ENCODE data around the gene KCTD17. TPM values are rescaled to one million over a fixed set of nuclear protein-coding genes. Genes with fewer than 3 reads are reported as not detected.

KCTD17 gene
- total and polyA plus RNA-seq, 7 experiments from 2014 or later: 10.3 to 44.5 (median 23.6) TPM

DNA sequence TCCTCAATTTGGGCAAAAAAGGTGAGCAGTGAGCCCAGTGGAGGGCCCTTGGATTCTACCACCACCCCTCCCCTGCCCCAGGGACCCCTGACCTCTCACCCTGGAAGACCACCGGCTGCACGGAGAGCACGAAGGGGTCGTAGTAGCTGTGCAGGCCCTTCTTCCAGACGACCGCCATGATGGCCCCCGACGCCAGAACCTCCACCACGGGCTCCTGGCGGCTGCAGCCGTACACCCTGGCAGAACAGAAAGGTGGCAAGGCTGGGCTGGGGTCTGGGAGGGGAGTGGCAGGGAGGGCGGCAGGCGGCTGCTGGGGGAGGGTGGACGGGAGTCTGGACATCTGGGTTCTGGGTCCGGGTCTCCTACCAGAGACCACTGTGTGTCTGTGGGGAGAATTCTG is 34.6 kb downstream of the KCTD17 start:
- ChIA-PET CTCF (no interaction called here), POLR2A (no interaction called here)
- Histone ChIP-seq H3K27me3 (ENCODE audit: control insufficient read depth in 2 of 2, insufficient read depth in 2 of 2, low read length in 2 of 2) (no peaks in the 10 kb centered on the region), H3K4me1 (ENCODE audit: control insufficient read depth in 2 of 2, insufficient read depth in 2 of 2, low read length in 2 of 2) (peaks cover 0 to under 1% of the 10 kb centered on the region in 2 donors), H3K36me3 (ENCODE audit: control insufficient read depth in 2 of 3, insufficient read depth in 3 of 3, low read length in 3 of 3) (no peaks in the 10 kb centered on the region), H3K9me3 (ENCODE audit: control insufficient read depth in 2 of 3, low read length in 3 of 3) (no peaks in the 10 kb centered on the region), H3K4me3 (ENCODE audit: low read length) (no peak overlapping the region), H3K27ac (ENCODE audit: low read depth, low read length) (no peak overlapping the region)
- Mint-ChIP-seq H3K27me3 (no peaks in the 10 kb centered on the region), H3K4me1 (peaks cover 4 to 60% (median 7%) of the 10 kb centered on the region in 7 donors), H3K4me3 (no peak overlapping the region), H3K27ac (peak overlapping the region in 1 of 9 donors; percentile 31), H3K36me3 (peaks cover 0 to 3% (median 0%) of the 10 kb centered on the region in 5 donors), H3K9me3 (no peaks in the 10 kb centered on the region)
- DNase-seq: no peak
- ATAC-seq: no peak
- intact Hi-C loops (cut with micrococcal nuclease): no loop called here

GRCh38 chr22:37088108-37088605 is 36.6 kb downstream of the KCTD17 start:
- Histone ChIP-seq H3K27ac (ENCODE audit: low read depth, low read length) (no peak overlapping the region), H3K27me3 (ENCODE audit: control insufficient read depth in 2 of 2, insufficient read depth in 2 of 2, low read length in 2 of 2) (no peaks in the 10 kb centered on the region), H3K9me3 (ENCODE audit: control insufficient read depth in 2 of 3, low read length in 3 of 3) (no peaks in the 10 kb centered on the region), H3K36me3 (ENCODE audit: control insufficient read depth in 2 of 3, insufficient read depth in 3 of 3, low read length in 3 of 3) (no peaks in the 10 kb centered on the region), H3K4me3 (ENCODE audit: low read length) (no peak overlapping the region), H3K4me1 (ENCODE audit: control insufficient read depth in 2 of 2, insufficient read depth in 2 of 2, low read length in 2 of 2) (no peaks in the 10 kb centered on the region)
- POLR2A ChIA-PET: no interaction called here
- ATAC-seq (no peak), DNase-seq (peak in 1 of 9 donors; percentile 38)
- CTCF ChIA-PET: no interaction called here
- Mint-ChIP-seq H3K27ac (peak overlapping the region in 4 of 9 donors; percentile 17 to 67 (median 44)), H3K4me1 (peaks cover 0 to 45% (median 0%) of the 10 kb centered on the region in 7 donors), H3K9me3 (no peaks in the 10 kb centered on the region), H3K27me3 (peaks cover 0 to 3% (median 0%) of the 10 kb centered on the region in 5 donors), H3K36me3 (peaks cover 0 to 2% (median 0%) of the 10 kb centered on the region in 5 donors), H3K4me3 (peak overlapping the region in 1 of 10 donors; percentile 34)
- intact Hi-C loops (cut with micrococcal nuclease): no loop called here

DNA sequence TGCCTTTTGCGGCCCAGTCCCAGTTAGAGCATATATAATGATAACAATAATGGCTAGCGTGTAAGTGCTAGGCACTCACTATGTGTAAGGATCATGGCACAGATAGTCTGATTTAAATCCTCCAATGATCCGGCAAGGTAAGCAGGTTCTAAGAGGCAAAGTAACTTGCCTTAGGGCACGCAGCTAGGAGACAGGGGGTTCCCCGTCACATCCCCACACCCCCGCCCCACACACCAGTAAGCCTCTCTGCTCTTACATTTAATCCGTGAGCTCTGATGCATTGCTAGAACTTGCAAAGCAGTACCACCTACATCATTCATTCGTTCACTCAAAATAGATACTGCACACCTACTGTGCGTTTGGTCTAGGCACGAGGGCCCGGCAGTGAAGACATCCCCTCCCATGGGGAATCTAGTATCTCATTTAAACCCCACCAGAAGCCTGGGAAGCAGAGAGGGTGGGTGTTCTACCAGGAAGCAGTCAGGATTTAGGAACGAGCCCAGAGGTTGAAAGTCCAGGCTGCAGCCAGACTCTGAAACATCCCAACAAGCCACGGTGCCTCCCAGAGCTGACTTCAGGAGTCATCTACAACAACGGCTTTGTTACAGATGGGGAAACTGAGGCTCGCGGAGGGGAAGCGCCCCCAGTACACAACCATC is 37.3 kb downstream of the KCTD17 start:
- intact Hi-C loops (cut with micrococcal nuclease): no loop called here
- H3K27ac Mint-ChIP-seq: peak overlapping the region in 4 of 9 donors; percentile 40 to 67 (median 49)

GRCh38 chr22:37089434-37089833 is 37.9 kb downstream of the KCTD17 start:
- intact Hi-C loops (cut with micrococcal nuclease): no loop called here

More for the DNA sequence above, 37.3 kb downstream of the KCTD17 start:
- H3K27me3 Mint-ChIP-seq: peaks cover 0 to 4% (median 0%) of the 10 kb centered on the region in 5 donors
- H3K4me3 Mint-ChIP-seq: peak overlapping the region in 1 of 10 donors; percentile 34
- ATAC-seq (no peak), DNase-seq (no peak)
- ChIA-PET POLR2A (no interaction called here), CTCF (no interaction called here)
- Histone ChIP-seq H3K4me1 (ENCODE audit: control insufficient read depth in 2 of 2, insufficient read depth in 2 of 2, low read length in 2 of 2) (no peaks in the 10 kb centered on the region), H3K9me3 (ENCODE audit: control insufficient read depth in 2 of 3, low read length in 3 of 3) (no peaks in the 10 kb centered on the region), H3K27me3 (ENCODE audit: control insufficient read depth in 2 of 2, insufficient read depth in 2 of 2, low read length in 2 of 2) (no peaks in the 10 kb centered on the region), H3K36me3 (ENCODE audit: control insufficient read depth in 2 of 3, insufficient read depth in 3 of 3, low read length in 3 of 3) (no peaks in the 10 kb centered on the region), H3K4me3 (ENCODE audit: low read length) (no peak overlapping the region), H3K27ac (ENCODE audit: low read depth, low read length) (no peak overlapping the region)
- peaks cover 0 to 38% (median 0%) of the 10 kb centered on the region in 7 donors for H3K4me1 Mint-ChIP-seq
- no peaks in the 10 kb centered on the region for H3K9me3 Mint-ChIP-seq
- H3K36me3 Mint-ChIP-seq: peaks cover 0 to 2% (median 0%) of the 10 kb centered on the region in 5 donors

GRCh38 chr22:37090920-37091695 is 39.6 kb downstream of the KCTD17 start:
- DNase-seq (no peak), ATAC-seq (no peak)
- H3K27me3 ChIP-seq (ENCODE audit: control insufficient read depth in 2 of 2, insufficient read depth in 2 of 2, low read length in 2 of 2): no peaks in the 10 kb centered on the region
- ChIA-PET CTCF (no interaction called here), POLR2A (interaction anchor here (0.6 to 1.3 kb wide), 2 partner anchors 31 to 99 kb away, joined by 3 to 4 read pairs; no protein-coding TSS in a partner anchor)
- H3K4me3 ChIP-seq (ENCODE audit: low read length): no peak overlapping the region
- no peak overlapping the region for H3K27ac Mint-ChIP-seq
- intact Hi-C loops (cut with micrococcal nuclease): no loop called here
- no peaks in the 10 kb centered on the region for H3K36me3 ChIP-seq (ENCODE audit: control insufficient read depth in 2 of 3, insufficient read depth in 3 of 3, low read length in 3 of 3)
- H3K4me1 Mint-ChIP-seq: peaks cover 0 to 40% (median 2%) of the 10 kb centered on the region in 7 donors
- peaks cover 0 to 2% (median 0%) of the 10 kb centered on the region in 5 donors for H3K36me3 Mint-ChIP-seq
- no peaks in the 10 kb centered on the region for H3K4me1 ChIP-seq (ENCODE audit: control insufficient read depth in 2 of 2, insufficient read depth in 2 of 2, low read length in 2 of 2)
- H3K9me3 ChIP-seq (ENCODE audit: control insufficient read depth in 2 of 3, low read length in 3 of 3): no peaks in the 10 kb centered on the region
- peaks cover 0 to 18% (median 13%) of the 10 kb centered on the region in 5 donors for H3K27me3 Mint-ChIP-seq
- H3K27ac ChIP-seq (ENCODE audit: low read depth, low read length): no peak overlapping the region
- H3K9me3 Mint-ChIP-seq: no peaks in the 10 kb centered on the region
- no peak overlapping the region for H3K4me3 Mint-ChIP-seq

More at GRCh38 chr22:37089434-37089833, 37.9 kb downstream of the KCTD17 start:
- Mint-ChIP-seq H3K36me3 (peaks cover 0 to 2% (median 0%) of the 10 kb centered on the region in 5 donors), H3K4me3 (no peak overlapping the region), H3K4me1 (peaks cover 0 to 35% (median 0%) of the 10 kb centered on the region in 7 donors), H3K27me3 (peaks cover 0 to 7% (median 2%) of the 10 kb centered on the region in 5 donors), H3K9me3 (no peaks in the 10 kb centered on the region), H3K27ac (no peak overlapping the region)
- no peaks in the 10 kb centered on the region for H3K9me3 ChIP-seq (ENCODE audit: control insufficient read depth in 2 of 3, low read length in 3 of 3)
- ATAC-seq: no peak
- no peaks in the 10 kb centered on the region for H3K27me3 ChIP-seq (ENCODE audit: control insufficient read depth in 2 of 2, insufficient read depth in 2 of 2, low read length in 2 of 2)
- DNase-seq: no peak
- no peak overlapping the region for H3K4me3 ChIP-seq (ENCODE audit: low read length)
- CTCF ChIA-PET: no interaction called here
- H3K27ac ChIP-seq (ENCODE audit: low read depth, low read length): no peak overlapping the region
- H3K4me1 ChIP-seq (ENCODE audit: control insufficient read depth in 2 of 2, insufficient read depth in 2 of 2, low read length in 2 of 2): no peaks in the 10 kb centered on the region
- POLR2A ChIA-PET: interaction anchor here (1.3 kb wide), 1 partner anchor 33 kb away, joined by 4 read pairs; no protein-coding TSS in a partner anchor
- no peaks in the 10 kb centered on the region for H3K36me3 ChIP-seq (ENCODE audit: control insufficient read depth in 2 of 3, insufficient read depth in 3 of 3, low read length in 3 of 3)

- no peak overlapping the region for H3K4me3 ChIP-seq (ENCODE audit: low read length)
- intact Hi-C loops (cut with micrococcal nuclease): no loop called here
- Mint-ChIP-seq H3K9me3 (no peaks in the 10 kb centered on the region), H3K36me3 (peaks cover 0 to 2% (median 0%) of the 10 kb centered on the region in 5 donors), H3K4me3 (no peak overlapping the region), H3K4me1 (peaks cover 0 to 43% (median 2%) of the 10 kb centered on the region in 7 donors), H3K27ac (no peak overlapping the region), H3K27me3 (peaks cover 0 to 21% (median 13%) of the 10 kb centered on the region in 5 donors)
- no peak overlapping the region for H3K27ac ChIP-seq (ENCODE audit: low read depth, low read length)
- no peaks in the 10 kb centered on the region for H3K4me1 ChIP-seq (ENCODE audit: control insufficient read depth in 2 of 2, insufficient read depth in 2 of 2, low read length in 2 of 2)
- no peaks in the 10 kb centered on the region for H3K9me3 ChIP-seq (ENCODE audit: control insufficient read depth in 2 of 3, low read length in 3 of 3)
- DNase-seq: no peak
- CTCF ChIA-PET: no interaction called here
- ATAC-seq: no peak
- H3K36me3 ChIP-seq (ENCODE audit: control insufficient read depth in 2 of 3, insufficient read depth in 3 of 3, low read length in 3 of 3): no peaks in the 10 kb centered on the region
- POLR2A ChIA-PET: no interaction called here
- no peaks in the 10 kb centered on the region for H3K27me3 ChIP-seq (ENCODE audit: control insufficient read depth in 2 of 2, insufficient read depth in 2 of 2, low read length in 2 of 2)
These were observed 40.5 kb downstream of the KCTD17 start for GRCh38 chr22:37091994-37092393.

All from naive thymus-derived CD4-positive, alpha-beta T cell (primary cell).